SKM-1 (cell line): Measurements from ENCODE around the gene PLA2R1.
"Not testable (repeated sequence)": the region's sequence is repeated elsewhere in the genome, so short reads cannot be mapped to it uniquely, and the experiment has no call there.

ENCODE experiments used
- DNase-seq: peaks from one replicate; lab custom pipeline; 2025; ENCODE audit not compliant: unreplicated experiment; lab: John Stamatoyannopoulos, UW

Gene PLA2R1

DNA sequence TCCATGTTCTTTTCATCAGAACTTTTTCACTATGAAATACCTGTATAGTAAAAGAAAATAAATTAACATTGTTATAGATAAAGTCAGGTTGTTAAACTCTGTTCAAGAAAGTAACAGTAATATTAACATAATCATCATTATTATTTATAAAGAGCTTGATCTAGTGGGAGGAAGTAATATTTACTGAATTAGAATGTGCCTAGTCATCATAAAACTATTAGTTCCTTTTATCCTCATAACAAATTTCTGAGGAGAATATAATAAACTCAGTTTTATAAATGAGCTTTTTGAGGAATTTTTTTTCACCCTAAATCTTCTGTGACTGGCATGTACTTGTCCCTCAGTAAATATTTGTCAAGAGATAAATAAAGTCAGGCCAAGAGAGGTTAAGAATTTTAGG is 78.4 kb downstream of the PLA2R1 start:
- no peak for DNase-seq

DNA sequence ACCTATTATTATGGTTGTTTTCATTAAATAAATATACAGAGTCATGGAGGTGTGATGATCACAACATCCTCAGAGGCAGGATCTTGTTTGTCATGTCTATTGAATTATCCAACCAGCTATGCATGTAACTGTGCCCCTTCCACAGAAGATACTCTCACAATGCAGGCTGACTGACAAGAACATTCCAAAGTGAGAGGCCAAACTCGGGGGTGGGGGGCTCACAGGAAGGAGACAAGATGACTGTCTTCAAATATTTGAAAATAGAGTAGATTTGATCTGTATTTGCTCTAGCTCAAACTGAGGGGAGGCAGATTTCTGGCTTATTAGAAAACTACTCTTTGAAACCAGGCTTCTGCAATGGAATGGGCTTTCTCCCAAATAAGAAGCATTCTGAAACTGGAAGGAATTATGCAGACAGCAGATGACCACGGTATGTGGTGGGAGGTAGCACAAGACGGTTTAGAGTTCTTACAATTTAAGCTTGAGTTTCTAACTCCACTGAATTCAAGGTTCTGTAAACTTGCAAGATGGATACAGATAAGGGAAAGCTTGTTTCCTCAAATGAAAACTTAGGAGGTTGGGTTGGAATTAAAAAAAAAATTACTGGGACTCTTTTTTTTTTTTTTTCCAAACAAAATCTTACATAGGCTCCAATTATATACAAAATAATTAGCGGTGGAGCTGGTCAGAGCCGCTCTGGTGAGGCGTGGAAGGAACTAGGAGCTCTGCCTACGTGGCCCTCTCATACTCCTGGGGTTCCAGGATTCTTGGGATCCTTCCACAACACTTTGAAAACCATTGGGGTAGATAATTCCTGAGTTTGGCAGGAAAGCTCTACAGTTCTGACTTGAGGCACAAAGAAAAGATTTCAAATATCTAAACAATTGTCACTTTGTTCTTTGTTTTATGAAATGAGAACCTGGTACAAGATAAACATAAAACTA is 79.3 kb downstream of the PLA2R1 start:
- DNase-seq, result no peak

DNA sequence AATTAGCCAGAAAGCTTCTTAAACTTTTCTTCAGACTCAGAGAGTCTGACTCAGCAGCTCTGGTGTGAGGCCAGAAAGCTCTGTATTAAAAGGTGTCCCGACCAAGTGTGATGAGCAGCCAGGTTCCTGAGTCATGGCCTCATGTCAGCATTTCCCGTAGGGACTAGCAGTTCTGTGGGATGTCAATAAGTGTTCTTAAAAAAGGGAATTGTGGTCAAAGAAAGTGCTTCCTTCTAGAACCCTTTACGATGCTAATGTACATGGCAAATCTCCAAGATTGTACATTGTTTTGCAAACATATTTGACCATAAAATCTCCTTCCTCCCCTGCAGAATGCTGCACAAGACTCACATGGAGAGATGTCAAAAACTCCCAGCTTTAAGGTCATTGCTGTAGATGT is 80.1 kb downstream of the PLA2R1 start:
- no peak for DNase-seq

DNA sequence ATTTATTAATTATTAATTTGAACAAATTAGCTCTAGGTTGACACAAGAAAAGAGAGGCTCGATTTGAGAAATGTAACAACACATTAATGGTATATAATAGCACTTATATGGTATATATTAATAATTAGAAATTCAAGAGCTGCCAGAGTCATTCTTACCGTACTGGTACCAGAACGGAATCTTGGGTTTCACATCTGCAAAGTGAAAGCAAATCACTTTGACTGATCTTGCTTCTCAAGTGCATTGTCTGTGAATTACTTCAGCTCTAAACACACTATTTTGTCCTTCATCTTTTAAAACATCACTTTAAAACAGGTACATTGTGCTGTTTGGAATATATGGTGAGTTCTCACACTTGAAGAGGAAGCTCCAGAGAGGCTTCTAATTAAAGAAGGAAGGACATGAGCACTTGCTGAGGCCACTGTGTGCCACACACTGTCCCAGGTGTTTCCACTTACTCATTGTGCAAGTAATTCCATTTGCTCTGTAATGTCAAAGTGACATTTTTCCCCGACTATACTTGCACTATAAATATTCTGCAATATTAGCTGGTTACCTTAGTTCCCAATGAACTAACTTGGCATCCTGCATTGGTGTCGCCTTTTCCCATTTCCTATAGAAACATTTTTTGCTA is 85.8 kb downstream of the PLA2R1 start:
- DNase-seq, result no peak

DNA sequence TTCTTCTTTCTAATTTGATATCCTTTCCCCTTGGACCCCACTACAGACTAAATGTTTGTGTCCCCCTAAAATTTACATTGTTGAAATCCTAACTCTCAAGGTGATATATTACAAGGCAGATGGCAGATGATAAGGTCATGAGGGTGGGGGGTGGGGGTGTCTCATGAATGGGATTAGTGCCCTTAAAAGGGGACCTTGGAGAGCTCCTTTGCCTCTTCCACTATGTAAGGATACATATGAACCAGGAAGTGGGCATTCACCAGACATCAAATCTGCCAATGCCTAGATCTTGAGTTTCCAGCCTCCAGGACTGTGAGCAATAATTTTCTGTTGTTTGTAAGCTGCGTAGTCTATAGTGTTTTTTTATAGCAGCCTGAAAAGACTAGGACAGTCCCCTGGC is 89.1 kb downstream of the PLA2R1 start:
- DNase-seq, result no peak

DNA sequence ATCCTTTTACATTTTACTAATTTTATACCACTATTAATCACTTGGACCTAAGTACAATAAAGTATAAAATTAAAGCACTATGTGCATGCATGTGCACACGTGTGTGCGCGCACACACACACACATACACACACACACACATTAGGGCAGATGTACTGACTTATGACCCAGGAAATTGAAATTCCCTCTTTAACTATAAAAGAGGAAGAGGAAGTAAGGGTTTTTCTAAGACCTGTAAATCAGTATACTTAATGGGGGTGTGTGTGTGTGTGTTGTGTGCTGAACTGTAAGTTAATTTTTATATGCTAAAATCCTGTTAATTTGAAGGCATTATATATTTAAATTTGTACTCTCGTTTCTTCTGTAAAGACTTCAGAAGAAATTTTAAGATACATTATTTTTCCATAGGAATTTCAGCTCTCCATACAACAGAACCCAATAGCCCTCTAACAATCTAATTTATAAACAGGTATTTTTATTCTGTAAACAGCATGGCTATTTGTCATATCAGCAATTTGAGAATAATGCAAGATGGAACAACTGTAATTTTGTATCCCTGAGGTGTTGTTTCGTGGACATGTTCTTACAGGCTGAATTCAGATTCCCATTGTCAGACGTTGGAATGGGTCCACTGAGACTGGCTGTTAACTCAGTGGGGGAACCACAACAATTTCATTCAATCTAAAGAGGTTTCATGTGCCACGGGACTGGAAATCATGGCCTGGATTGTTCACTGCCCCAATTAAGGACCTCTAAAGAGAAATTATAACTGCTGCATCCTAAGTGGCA is 90.9 kb downstream of the PLA2R1 start:
- peak; percentile 61 for DNase-seq

DNA sequence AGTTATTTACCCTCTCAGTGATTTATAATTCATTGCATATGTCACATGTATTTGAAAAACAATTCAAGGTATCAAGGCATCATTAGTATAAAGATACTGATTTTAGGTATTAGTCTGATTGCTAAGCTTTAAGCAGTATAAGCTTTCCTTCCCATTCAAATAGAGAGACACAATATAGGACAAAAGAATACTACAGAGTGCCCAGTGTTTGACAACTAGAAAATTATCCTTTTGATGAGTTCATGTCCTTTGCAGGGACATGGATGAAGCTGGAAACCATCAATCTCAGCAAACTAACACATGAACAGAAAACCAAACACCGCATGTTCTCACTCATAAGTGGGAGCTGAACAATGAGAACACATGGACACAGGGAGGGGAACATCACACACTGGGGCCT is 91.9 kb downstream of the PLA2R1 start:
- DNase-seq, result not testable (repeated sequence)

DNA sequence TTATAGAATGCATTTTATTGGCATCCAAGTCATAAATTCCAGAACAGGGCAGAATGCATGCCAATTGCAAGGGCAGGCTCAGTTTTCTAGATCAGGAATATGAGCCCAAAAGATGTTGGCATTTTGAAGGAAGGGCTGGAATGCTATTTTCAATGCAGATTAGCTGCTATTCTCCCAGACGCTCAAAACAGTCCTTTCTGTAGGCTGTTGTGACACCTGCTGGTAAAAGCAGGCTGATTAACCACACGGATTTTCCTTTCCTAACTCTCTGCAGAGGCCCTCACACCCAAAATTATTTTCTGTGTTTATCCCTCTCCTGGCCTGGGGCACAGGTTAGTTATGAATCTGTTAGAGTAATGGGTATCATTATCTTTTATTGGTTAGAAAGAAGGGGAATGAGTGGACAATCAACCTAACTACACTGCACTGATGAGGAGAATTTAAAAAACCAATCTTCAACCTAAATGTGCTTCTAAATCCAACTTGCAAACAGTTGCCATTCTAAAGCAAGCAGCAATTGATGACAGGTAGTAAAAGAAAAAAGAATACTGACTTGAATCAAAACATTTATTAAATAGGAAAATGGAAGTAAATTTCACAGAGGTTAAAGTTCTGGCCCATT is 94.0 kb downstream of the PLA2R1 start:
- peak; percentile 33 for DNase-seq

DNA sequence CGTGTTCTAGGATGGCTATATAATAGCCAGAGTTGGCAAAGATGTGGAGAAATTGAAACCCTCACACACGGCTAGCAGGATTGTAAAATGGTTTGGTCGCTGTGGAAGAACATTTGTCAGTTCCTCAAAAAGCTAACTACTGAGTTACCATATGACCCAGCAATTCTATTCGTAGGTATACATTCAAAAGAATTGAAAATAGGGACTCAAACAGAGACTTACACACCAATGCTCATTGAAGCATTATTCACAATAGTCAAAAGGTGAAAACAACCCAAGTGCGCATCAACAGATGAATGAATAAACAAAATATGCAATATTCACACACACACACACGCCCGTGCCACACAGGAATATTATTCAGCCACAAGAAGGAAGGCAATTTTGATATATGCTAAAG is 98.7 kb downstream of the PLA2R1 start:
- DNase-seq, result no peak

DNA sequence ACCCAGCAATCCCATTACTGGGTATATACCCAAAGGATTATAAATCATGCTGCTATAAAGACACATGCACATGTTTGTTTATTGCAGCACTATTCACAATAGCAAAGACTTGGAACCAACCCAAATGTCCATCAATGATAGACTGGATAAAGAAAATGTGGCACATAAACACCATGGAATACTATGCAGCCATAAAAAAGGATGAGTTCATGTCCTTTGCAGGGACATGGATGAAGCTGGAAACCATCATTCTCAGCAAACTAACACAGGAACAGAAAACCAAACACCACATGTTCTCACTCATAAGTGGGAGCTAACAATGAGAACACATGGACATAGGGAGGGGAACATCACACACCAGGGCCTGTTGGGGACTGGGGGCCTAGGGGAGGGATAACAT is 99.9 kb downstream of the PLA2R1 start:
- DNase-seq, result not testable (repeated sequence)

DNA sequence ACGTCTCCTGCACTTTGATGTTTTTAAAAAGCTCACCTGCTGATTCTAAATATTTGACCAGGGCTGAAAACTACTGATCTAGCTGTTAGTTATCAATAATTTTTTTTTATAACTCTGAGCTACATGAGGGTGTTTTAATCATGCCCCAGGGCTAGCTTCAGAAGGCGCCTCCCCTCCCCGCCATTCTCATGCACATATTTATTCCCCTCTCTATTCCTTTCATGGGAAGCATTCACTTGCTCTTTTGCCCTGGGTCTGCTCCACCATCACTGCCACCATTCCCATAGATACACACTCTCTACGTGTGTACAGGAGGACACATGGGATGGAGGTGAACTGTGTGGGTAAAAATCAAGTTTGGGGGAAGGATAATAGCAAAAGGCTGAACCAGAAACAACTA is 101.0 kb downstream of the PLA2R1 start:
- no peak for DNase-seq

DNA sequence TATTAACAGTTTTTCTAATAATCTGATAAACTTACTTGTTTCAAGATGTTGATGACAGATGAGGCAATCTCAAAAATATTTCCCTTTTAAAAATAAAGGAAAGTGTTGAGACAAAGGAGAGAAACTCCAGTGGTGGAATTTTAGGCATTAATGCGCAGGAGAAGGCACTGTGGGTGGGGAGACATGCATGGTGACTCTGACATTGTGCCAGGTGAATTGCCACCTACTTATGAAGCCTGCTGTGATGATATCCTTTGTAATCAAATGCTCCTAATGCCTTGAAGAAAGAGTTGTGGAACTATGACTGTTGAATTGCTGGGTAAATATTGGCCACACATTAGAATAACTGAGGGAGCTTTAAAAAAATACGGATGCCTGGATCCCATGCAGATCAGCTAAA is 101.4 kb downstream of the PLA2R1 start:
- no peak for DNase-seq

DNA sequence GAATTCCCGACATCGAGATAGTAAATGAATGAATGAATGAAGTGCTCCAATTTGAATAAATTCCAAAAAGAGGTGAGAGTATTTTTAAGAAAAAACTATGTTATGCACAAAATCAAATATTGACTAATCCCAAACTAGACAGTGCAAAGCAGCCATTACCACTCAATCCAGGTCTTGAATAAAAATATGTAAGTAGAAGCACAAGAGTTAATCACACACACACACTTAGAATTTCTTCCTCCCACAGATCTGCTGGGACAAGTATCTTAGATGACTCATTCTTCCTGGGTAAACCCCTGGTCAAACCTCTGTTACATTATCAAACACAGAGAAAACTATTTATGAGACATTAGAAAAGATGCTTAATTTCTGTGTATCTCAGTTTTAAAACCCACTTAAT is 102.0 kb downstream of the PLA2R1 start:
- DNase-seq, result no peak

DNA sequence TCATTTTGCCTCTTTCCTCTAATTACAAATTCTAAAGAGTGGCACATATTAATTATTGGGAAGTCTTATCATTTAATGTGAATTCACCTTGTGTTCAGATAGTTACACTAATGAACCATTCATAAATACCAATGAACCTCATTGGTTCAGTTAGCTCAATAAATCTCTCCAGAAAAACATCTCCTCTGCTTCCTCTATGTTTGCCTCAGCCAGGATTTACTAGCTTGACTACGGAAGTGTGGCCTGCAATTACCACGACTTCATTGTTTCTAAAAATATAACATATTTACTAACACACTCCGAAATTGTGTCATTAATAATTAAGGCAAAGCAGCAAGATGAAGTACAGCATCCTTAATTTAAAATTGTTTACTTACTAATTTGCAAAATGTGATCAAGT is 103.3 kb downstream of the PLA2R1 start:
- DNase-seq, result no peak

DNA sequence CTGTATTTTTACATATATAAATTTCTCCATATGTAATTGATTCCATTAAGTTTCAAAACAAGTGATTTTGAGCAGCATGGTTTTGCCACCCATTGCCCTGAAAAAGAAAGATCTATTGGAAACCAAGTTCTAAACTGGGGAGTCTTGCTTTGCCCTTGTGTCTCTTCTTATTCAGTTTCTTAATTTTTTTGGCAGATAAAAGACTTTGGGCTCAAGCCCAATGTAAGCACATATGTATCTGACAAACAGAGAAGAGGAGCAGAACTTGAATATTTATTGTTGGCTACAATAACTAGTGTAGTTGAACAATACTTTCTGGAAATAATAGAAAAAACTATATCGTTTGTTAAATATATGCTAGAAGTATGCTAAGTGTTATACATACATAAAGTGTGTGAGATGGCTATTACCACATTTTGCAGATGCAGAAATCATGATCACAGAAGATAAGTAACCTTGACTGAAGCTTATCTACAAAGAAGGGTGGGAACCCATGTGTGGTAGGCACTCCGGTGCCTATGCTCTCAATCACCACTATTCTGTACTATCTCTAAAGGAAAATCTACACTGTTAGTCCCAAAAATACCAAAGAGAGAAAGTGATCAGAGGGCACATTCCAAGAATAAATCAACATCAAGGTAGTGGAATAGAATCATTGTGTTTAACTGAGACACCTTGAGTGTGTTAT is 109.1 kb downstream of the PLA2R1 start:
- no peak for DNase-seq

DNA sequence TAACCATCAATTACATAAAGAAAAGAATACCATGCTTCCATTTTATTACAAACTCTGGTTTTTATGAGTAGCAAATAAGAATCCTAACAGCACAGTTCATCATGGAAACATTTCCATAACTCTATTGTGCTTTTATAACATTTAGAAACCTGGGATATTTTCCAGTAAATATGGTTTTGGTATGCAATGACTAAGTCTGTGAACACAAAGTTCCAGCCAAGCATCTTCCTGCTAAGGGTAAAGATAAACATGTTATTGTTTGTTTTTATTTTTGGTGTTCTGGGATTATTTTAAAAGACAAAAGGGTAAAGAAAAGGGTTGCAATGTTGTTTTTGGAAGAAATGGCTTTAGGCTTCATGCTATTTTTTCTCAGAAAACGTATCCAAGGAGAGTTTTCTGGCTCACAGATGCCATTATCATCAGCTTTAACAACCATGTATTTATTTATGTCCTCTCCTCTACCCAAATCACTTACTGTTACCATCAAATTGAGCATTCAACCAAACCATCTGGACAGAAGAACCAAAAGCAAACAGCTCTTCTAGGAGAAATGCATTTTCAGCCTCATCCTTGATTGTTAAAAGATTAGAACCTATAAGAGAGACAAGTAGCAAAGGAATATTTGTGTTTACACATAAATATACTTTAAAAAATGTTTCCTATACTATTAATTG is 116.0 kb downstream of the PLA2R1 start:
- no peak for DNase-seq

DNA sequence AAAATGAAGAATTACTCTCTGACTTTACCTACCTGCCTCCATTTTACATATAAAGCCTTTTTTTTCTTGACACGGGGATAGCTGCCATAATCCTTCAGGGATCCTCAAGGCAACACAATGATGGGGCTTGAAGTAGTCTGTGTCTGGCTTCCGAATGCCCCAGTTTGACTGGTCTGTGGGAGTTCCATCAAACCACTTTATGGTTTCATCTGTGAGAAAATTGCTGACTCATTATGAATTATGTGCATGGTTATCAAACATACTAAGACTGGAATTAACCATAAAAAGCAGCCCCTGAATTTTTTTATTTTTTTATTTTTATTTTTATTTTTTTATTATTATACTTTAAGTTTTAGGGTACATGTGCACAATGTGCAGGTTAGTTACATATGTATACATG is 117.5 kb downstream of the PLA2R1 start:
- DNase-seq, result no peak

DNA sequence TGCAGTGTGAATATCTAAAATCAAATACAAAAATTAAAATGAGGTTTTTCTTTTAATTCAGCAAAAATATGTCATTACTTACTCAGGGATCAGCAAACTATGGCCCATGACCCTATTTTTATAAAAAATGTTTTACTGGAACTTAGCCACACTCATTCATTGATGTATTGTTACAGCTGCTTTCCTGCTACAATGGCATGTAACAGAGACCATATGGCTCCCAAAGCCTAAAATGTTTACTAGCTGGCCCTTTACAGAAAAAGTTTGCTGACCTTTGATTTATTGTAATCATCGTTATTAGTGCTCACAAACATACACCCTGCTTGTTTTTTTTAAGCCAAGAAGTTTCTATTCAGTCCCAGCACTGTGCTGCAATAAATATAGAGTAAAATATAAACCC is 120.3 kb downstream of the PLA2R1 start:
- DNase-seq, result no peak

DNA sequence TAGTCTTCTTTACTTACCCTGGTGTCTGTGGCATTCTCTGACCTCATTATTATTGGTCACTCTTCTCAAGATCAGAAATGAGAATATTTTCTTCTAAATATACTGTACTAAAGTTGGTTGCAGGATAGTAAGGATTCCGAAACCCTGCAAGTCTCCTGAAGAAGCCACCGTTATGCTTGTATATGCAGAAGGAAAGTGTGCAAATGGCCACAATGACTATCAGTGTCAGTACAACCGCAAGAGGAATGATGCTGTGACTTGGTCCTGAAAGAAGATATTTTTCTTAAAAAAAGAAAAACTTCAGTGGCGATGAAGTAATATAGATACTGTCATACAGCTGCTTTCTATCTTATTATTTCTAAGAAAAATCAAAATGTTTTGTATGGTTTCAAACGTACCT is 120.7 kb downstream of the PLA2R1 start:
- no peak for DNase-seq

DNA sequence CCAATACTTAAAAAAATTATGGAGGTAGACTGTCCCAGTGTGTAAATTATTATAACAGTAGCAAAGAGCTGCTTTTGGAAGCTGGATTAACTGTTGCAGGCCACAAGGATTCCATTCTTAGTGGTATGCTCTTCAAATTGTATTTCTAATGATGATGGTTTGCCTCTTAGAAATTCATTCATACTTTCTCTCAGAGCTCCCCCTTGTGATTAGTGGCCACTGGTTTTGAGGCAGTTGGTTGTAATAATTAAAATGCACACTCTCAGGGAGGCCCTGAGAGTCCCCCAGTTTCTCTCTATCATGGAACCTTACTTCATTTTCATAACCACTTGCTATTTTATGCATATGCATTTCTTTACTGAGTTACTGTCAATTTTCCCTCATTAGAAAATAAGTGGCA is 122.5 kb downstream of the PLA2R1 start:
- no peak for DNase-seq
